ENCODE data around the gene FLNB. TPM values are rescaled to one million over a fixed set of nuclear protein-coding genes. Genes with fewer than 3 reads are reported as not detected.

The FLNB gene
- total RNA-seq, 1 donor from 2014 or later: 32.0 TPM

DNA sequence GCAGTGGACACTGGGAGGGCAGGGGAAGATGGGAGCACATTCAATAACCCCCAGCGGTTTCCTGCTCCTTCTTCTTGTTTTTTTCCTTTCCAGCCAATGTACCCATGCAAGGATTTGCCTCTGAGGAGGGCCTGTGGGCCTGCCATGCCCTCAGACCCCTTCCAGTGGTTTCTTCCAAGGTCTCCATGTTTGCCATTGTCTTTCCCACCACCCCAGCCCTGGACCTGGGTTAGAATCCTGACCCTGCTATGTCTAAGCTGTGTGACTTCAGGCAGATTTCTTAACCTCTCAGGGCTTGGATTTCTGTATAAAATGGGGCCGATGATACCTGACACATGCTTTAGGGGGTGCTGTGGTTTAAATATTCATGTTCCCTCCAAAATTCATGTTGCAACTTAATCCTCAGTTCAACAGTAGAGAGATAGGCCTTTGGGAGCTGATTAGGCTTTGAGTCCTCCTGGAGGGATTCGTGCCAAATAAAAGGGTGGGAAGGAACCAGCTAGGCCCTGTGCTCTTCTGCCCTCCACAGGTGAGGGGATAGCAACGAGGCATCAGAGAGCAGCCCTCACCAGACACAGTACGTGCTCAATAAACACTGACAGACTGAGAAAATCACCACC, 46.3 kb upstream of the FLNB start:
- H3K36me3 ChIP-seq: no peaks in the 10 kb centered on the region
- no peaks in the 10 kb centered on the region for H3K79me2 ChIP-seq (ENCODE audit: low read depth)
- no peak overlapping the region for H3K9ac ChIP-seq
- Mint-ChIP-seq H3K27me3 (ENCODE audit: insufficient read depth, low read depth) (peaks cover 4% of the 10 kb centered on the region), H3K36me3 (no peaks in the 10 kb centered on the region), H3K9me3 (no peaks in the 10 kb centered on the region), H3K4me1 (peaks cover 8% of the 10 kb centered on the region), H3K4me3 (no peak overlapping the region), H3K27ac (peak overlapping the region; percentile 50)
- no peak overlapping the region for H2AFZ ChIP-seq (replicated peaks)
- H3K4me2 ChIP-seq: no peak overlapping the region
- no peaks in the 10 kb centered on the region for H3K9me3 ChIP-seq (ENCODE audit: low read depth)
- no peaks in the 10 kb centered on the region for H4K20me1 ChIP-seq (ENCODE audit: low read depth)
- DNase-seq (ENCODE audit: low spot score): no peak
- no peak for TF ChIP-seq EZH2 (IDR thresholded peaks at IDR 0.05)
- TF ChIP-seq EZH2phosphoT487 (IDR thresholded peaks at IDR 0.05): no peak
- TF ChIP-seq, protein P1, sequence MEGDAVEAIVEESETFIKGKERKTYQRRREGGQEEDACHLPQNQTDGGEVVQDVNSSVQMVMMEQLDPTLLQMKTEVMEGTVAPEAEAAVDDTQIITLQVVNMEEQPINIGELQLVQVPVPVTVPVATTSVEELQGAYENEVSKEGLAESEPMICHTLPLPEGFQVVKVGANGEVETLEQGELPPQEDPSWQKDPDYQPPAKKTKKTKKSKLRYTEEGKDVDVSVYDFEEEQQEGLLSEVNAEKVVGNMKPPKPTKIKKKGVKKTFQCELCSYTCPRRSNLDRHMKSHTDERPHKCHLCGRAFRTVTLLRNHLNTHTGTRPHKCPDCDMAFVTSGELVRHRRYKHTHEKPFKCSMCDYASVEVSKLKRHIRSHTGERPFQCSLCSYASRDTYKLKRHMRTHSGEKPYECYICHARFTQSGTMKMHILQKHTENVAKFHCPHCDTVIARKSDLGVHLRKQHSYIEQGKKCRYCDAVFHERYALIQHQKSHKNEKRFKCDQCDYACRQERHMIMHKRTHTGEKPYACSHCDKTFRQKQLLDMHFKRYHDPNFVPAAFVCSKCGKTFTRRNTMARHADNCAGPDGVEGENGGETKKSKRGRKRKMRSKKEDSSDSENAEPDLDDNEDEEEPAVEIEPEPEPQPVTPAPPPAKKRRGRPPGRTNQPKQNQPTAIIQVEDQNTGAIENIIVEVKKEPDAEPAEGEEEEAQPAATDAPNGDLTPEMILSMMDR (IDR thresholded peaks at IDR 0.05): no peak
- H3K4me3 ChIP-seq: no peak overlapping the region
- H3F3A ChIP-seq (ENCODE audit: low read depth): no peaks in the 10 kb centered on the region
- no peaks in the 10 kb centered on the region for H3K27me3 ChIP-seq
- no peak overlapping the region for H3K27ac ChIP-seq
- no peaks in the 10 kb centered on the region for H3K4me1 ChIP-seq

DNA sequence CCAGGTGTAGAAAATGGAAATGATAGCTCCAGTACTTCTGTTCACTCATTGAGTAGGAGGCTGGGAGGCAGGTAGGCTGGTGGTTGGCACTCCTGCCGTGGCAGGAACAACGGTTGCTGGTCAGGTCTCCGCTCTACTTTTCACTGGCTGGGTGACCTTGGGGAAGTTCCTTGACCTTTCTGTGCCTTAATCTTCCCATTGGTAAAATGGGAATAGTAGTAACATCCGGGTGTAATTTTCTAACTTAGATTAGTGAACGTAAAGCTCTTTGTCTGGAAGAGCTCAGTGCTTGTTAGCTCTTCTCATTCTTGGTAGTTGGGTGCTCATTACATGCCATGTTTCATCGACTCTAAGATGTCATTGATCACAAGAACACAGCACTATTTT, 45.8 kb upstream of the FLNB start:
- no peaks in the 10 kb centered on the region for H3F3A ChIP-seq (ENCODE audit: low read depth)
- Mint-ChIP-seq H3K4me3 (no peak overlapping the region), H3K27me3 (ENCODE audit: insufficient read depth, low read depth) (peaks cover 4% of the 10 kb centered on the region), H3K36me3 (no peaks in the 10 kb centered on the region), H3K27ac (peak overlapping the region; percentile 53), H3K9me3 (no peaks in the 10 kb centered on the region), H3K4me1 (peaks cover 8% of the 10 kb centered on the region)
- H3K9me3 ChIP-seq (ENCODE audit: low read depth): no peaks in the 10 kb centered on the region
- H3K27me3 ChIP-seq: no peaks in the 10 kb centered on the region
- H3K79me2 ChIP-seq (ENCODE audit: low read depth): no peaks in the 10 kb centered on the region
- H2AFZ ChIP-seq (replicated peaks): no peak overlapping the region
- no peak overlapping the region for H3K27ac ChIP-seq
- no peak overlapping the region for H3K4me3 ChIP-seq
- H4K20me1 ChIP-seq (ENCODE audit: low read depth): no peaks in the 10 kb centered on the region
- H3K9ac ChIP-seq: no peak overlapping the region
- no peak for TF ChIP-seq EZH2phosphoT487 (IDR thresholded peaks at IDR 0.05)
- TF ChIP-seq, protein P1 (IDR thresholded peaks at IDR 0.05): no peak
- TF ChIP-seq EZH2 (IDR thresholded peaks at IDR 0.05): no peak
- no peak for DNase-seq (ENCODE audit: low spot score)
- H3K36me3 ChIP-seq: no peaks in the 10 kb centered on the region
- no peak overlapping the region for H3K4me2 ChIP-seq
- H3K4me1 ChIP-seq: no peaks in the 10 kb centered on the region

DNA sequence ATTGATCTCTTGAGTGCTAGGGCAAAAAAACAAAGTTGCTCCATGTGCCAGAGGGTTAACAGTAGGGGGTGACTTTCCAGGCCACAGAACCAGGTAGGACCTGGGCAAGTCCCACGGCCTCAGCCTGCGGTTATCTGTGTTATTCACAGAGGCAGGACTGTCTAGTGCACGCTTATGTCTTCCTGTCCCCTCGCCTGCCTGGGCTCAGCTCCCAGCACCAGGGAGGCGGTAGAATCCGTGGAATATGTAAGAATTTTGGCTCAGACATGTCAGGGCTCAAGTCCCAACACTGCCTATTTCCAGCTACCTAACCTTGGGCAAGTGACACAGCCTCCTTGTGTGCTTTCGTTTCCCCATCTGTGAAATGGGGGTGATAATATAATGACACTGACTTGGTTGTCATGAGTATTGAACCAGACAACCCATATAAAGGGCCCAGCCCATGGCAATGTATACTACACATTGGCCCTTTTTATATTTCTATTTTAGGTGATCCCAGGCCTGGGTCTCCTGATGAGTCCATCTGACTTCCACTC, 44.3 kb upstream of the FLNB start:
- peaks cover 3% of the 10 kb centered on the region for H3K27me3 Mint-ChIP-seq (ENCODE audit: insufficient read depth, low read depth)
- Histone ChIP-seq H3F3A (ENCODE audit: low read depth) (no peaks in the 10 kb centered on the region), H3K4me3 (no peak overlapping the region), H3K4me1 (no peaks in the 10 kb centered on the region), H4K20me1 (ENCODE audit: low read depth) (no peaks in the 10 kb centered on the region), H3K9me3 (ENCODE audit: low read depth) (no peaks in the 10 kb centered on the region), H3K79me2 (ENCODE audit: low read depth) (no peaks in the 10 kb centered on the region), H2AFZ (replicated peaks) (no peak overlapping the region), H3K27ac (no peak overlapping the region), H3K27me3 (no peaks in the 10 kb centered on the region), H3K36me3 (no peaks in the 10 kb centered on the region), H3K9ac (no peak overlapping the region), H3K4me2 (no peak overlapping the region)
- no peaks in the 10 kb centered on the region for H3K9me3 Mint-ChIP-seq
- TF ChIP-seq EZH2phosphoT487 (IDR thresholded peaks at IDR 0.05) (no peak), EZH2 (IDR thresholded peaks at IDR 0.05) (no peak)
- TF ChIP-seq, protein P1 (IDR thresholded peaks at IDR 0.05): no peak
- DNase-seq (ENCODE audit: low spot score): no peak
- H3K4me1 Mint-ChIP-seq: peaks cover 8% of the 10 kb centered on the region
- no peak overlapping the region for H3K27ac Mint-ChIP-seq
- no peaks in the 10 kb centered on the region for H3K36me3 Mint-ChIP-seq
- H3K4me3 Mint-ChIP-seq: no peak overlapping the region
